Measurements from ENCODE around the gene ALDH3B2.
"Not testable (repeated sequence)": the region's sequence is repeated elsewhere in the genome, so short reads cannot be mapped to it uniquely, and the experiment has no call there.

ALDH3B2 gene

DNA sequence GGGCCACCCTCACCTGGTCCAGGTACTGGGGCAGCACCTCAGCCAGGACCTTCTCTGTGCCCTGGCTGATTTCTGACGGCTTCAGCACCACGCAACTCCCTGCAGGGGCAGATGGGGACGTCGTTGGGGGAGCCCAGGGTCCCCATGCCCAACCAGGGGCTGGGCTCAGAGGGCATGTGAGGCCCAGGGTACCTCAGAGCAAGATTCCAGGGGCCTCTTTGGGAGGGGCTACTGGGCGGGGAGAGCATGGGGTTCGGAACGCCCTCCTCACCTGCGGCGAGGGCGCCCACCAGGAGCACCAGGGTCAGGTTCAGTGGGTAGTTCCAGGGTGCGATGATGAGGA is 8.1 kb downstream of the ALDH3B2 start:
- H3K9me3 ChIP-seq (ENCODE audit: low read length): no peaks in the 10 kb centered on the region
- no peaks in the 10 kb centered on the region for H3K27me3 ChIP-seq (ENCODE audit: control insufficient read depth in 1 of 2, insufficient read depth in 2 of 2, low read length in 2 of 2)
- H3K9ac ChIP-seq (ENCODE audit: low read length): no peak overlapping the region
- H3K4me3 ChIP-seq (ENCODE audit: low read depth in 1 of 2, low read length in 2 of 2): no peak overlapping the region
- H3K27ac ChIP-seq (ENCODE audit: low read depth, low read length): no peak overlapping the region
- H3K4me1 ChIP-seq (ENCODE audit: insufficient read depth, low read length): no peaks in the 10 kb centered on the region
- H3K36me3 ChIP-seq (ENCODE audit: insufficient read depth, low read length): no peaks in the 10 kb centered on the region

DNA sequence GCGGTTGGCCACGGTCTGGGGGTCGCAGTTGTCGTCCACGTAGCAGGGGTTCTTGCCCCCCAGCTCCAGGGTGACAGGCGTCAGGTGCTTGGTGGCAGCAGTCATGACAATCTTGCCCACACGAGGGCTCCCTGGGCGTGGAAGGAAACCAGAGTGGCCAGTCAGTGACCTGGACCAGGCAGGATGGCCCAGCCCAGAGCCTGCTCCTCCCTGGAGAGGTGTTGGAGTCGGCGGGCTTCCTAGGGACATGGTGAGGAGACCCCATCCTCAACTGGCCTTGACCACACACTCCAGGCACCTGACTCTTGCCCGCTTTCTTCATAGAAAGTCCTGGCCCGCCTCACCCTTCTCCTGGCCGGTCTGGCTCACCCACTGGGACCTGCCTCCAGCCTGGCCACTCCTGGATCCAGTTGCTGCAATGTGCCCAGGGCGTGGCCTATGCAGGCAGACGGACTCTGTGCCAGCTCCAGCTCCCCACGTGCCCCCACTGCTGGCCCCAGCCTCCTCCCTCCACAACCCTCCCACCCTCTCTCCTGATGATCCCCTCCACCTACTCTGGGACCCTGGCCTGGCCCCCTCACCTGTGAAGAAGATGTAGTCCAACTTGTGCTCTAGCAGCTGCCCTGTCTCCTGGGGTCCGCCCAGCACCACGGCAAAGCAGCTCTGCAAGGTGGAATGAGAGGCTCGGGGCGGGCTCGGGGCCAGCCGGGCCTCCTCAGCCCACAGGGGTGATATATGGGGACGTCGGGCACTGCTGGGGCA is 8.7 kb downstream of the ALDH3B2 start:
- no peaks in the 10 kb centered on the region for H3K27me3 ChIP-seq (ENCODE audit: control insufficient read depth in 1 of 2, insufficient read depth in 2 of 2, low read length in 2 of 2)
- no peak overlapping the region for H3K27ac ChIP-seq (ENCODE audit: low read depth, low read length)
- no peaks in the 10 kb centered on the region for H3K9me3 ChIP-seq (ENCODE audit: low read length)
- no peak overlapping the region for H3K4me3 ChIP-seq (ENCODE audit: low read depth in 1 of 2, low read length in 2 of 2)
- no peaks in the 10 kb centered on the region for H3K4me1 ChIP-seq (ENCODE audit: insufficient read depth, low read length)
- no peak overlapping the region for H3K9ac ChIP-seq (ENCODE audit: low read length)
- no peaks in the 10 kb centered on the region for H3K36me3 ChIP-seq (ENCODE audit: insufficient read depth, low read length)

DNA sequence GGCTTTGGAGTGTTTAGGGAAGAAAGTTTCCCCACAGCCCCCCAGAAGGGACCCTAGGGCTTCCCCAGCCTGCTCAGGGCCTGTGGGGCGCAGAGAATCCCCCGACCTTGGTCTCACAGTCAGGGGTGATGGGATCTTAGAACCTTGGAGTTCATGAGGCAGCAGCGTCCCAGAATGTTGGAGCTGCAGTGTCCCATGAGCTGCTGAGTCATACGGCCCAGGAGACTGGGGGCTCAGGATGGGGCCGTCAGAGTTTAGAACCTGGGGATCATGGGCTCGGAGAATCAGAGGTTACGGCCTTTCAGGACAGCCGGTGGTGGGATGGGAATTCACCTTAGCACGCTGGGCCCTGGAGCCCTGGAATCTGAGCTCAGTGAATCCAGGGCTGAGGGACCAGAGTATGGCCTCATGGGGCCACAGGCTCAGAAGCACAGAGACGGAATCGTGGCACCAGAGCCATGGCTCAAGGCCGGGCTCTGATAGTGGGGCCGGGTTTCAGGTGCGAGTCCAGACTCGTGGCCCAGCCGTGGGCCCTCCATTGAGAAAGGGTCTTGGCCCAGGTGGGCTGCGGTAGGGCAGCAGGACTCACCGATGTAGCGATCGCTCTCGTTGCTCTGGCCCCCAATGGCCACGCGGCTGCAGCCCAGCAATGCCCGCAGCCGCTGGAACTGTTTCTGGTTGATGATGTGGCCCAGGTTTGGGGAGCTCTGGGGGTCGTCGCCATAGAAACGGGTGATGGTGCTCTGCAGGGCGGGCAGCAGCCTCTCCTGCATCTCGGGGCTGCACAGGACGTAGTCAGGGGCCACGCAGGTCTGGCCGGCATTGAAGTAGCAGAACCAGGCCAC is 9.5 kb downstream of the ALDH3B2 start:
- Histone ChIP-seq H3K4me3 (ENCODE audit: low read depth in 1 of 2, low read length in 2 of 2) (no peak overlapping the region), H3K9me3 (ENCODE audit: low read length) (no peaks in the 10 kb centered on the region), H3K4me1 (ENCODE audit: insufficient read depth, low read length) (no peaks in the 10 kb centered on the region), H3K36me3 (ENCODE audit: insufficient read depth, low read length) (no peaks in the 10 kb centered on the region), H3K9ac (ENCODE audit: low read length) (no peak overlapping the region), H3K27me3 (ENCODE audit: control insufficient read depth in 1 of 2, insufficient read depth in 2 of 2, low read length in 2 of 2) (no peaks in the 10 kb centered on the region), H3K27ac (ENCODE audit: low read depth, low read length) (no peak overlapping the region)

DNA sequence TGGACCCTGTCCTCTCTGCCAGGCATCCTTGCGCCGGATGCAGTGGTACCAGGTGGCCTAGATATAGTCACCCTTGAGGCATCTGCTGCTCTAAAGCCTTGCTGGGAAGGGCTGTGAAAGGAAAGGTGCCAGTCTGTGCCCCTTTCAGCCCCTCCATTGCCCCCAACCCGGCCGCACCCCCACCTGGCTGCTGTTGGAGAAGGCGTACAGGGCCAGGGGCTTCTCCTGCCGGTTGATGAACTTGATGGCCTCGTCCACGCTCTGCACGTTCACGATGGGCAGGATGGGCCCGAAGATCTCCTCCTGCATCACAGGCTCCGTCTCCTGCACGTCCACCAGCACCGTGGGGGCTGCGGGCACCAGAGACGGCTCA is 10.2 kb downstream of the ALDH3B2 start:
- no peak overlapping the region for H3K27ac ChIP-seq (ENCODE audit: low read depth, low read length)
- no peaks in the 10 kb centered on the region for H3K4me1 ChIP-seq (ENCODE audit: insufficient read depth, low read length)
- no peaks in the 10 kb centered on the region for H3K9me3 ChIP-seq (ENCODE audit: low read length)
- H3K4me3 ChIP-seq (ENCODE audit: low read depth in 1 of 2, low read length in 2 of 2): no peak overlapping the region
- no peak overlapping the region for H3K9ac ChIP-seq (ENCODE audit: low read length)
- H3K27me3 ChIP-seq (ENCODE audit: control insufficient read depth in 1 of 2, insufficient read depth in 2 of 2, low read length in 2 of 2): no peaks in the 10 kb centered on the region
- H3K36me3 ChIP-seq (ENCODE audit: insufficient read depth, low read length): no peaks in the 10 kb centered on the region

DNA sequence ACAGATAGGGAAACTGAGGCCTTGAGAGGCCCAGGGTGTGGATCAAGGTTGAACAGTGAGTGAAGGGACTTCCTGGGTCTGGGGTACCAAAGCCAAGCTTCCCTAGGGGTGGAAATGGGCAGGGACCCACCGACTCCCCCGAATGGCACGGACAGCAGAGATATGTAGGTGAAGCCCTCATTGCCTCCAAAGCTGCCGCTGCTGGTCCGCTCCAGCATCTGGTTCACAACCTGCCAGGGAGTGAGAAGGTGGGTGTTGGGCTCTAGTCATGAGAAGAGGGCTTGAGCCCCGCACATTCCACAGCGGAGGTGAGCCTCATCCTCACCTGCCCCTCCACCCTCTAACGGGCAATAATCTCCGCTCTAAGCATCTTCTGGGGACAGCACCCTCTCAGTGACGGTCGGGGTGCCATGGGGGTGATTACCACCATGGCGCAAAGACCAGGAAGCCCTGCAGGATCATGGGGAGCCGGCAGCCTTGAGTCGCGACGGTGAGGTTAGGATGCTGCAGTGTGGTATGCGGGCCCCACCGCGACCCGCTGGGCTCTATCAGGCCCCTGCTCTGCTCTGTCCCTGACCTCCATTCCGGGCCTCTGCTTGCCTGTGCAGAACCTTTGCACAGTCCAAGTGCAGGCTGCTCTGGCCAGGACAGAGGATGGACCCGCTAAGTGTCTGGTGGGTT is 10.8 kb downstream of the ALDH3B2 start:
- H3K36me3 ChIP-seq (ENCODE audit: insufficient read depth, low read length): no peaks in the 10 kb centered on the region
- H3K9ac ChIP-seq (ENCODE audit: low read length): no peak overlapping the region
- no peak overlapping the region for H3K4me3 ChIP-seq (ENCODE audit: low read depth in 1 of 2, low read length in 2 of 2)
- H3K9me3 ChIP-seq (ENCODE audit: low read length): no peaks in the 10 kb centered on the region
- H3K4me1 ChIP-seq (ENCODE audit: insufficient read depth, low read length): no peaks in the 10 kb centered on the region
- H3K27ac ChIP-seq (ENCODE audit: low read depth, low read length): no peak overlapping the region
- no peaks in the 10 kb centered on the region for H3K27me3 ChIP-seq (ENCODE audit: control insufficient read depth in 1 of 2, insufficient read depth in 2 of 2, low read length in 2 of 2)

DNA sequence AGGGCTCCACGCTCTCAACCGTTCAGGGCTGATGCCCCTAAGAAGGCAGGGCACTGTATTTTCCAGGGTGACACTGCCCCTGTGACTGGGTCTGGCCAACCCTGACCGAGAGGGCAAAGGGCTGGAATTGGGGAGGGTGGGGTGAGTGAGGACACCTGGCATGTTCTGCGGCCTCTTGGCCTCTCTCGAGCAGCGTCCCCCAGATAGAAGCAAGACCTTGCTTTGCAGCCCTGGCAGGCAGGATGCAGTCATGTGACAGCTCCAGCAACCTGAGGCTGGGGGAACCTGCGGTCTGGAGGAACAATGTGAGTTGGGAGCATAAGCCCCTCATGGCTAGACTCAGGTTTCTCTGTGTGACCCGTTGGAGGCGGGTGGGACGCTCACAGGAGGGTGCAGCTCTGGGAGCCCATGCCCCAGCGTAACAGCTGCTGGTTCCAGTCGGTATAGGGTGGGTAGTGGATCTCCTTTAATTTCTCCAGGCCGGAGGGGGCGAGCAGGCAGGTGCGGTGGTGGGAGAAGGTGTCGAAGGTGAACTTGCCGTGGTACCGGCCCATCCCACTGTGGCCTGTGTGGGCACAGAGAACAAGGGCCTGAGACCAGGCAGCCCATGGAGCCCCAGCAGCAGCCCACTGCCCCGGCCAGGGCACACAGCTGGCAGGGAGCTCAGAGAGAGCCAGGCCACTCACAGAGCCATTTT is 11.4 kb downstream of the ALDH3B2 start:
- no peak overlapping the region for H3K4me3 ChIP-seq (ENCODE audit: low read depth in 1 of 2, low read length in 2 of 2)
- H3K27me3 ChIP-seq (ENCODE audit: control insufficient read depth in 1 of 2, insufficient read depth in 2 of 2, low read length in 2 of 2): no peaks in the 10 kb centered on the region
- no peaks in the 10 kb centered on the region for H3K9me3 ChIP-seq (ENCODE audit: low read length)
- H3K9ac ChIP-seq (ENCODE audit: low read length): no peak overlapping the region
- H3K36me3 ChIP-seq (ENCODE audit: insufficient read depth, low read length): no peaks in the 10 kb centered on the region
- H3K27ac ChIP-seq (ENCODE audit: low read depth, low read length): no peak overlapping the region
- H3K4me1 ChIP-seq (ENCODE audit: insufficient read depth, low read length): no peaks in the 10 kb centered on the region

DNA sequence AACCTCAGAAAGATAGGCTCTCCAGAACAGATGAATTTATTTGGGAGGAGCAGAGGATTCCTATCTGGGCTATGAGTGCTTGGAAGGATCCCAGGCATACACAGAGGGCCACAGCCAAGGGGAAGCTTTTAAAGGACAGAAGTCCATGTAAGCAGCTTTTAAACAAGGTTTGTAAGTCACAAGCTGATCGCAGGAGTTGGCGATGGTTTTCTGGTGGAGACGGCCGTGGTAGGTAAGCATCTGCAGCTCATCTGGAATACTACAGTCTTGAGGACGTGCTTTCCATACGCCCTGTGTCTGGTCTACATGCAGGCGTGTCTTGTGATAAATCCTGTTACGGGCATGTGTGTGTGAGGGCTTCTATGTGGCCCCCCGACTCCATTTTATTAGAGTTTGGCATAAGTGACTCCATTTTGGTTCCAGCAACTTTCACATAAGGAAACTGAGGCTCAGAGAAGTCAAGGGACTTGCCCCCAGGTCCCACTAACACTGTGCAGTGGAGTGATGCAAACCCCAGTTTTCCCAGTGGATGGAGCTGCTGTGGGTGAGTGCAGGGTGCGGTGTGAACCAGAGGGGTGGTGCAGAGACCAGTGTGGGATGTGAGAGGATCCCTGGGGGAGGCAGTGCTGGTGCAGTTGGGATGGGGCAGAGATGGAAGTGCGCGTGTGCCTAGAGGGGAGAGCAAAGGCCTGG is 12.1 kb downstream of the ALDH3B2 start:
- Histone ChIP-seq H3K36me3 (ENCODE audit: insufficient read depth, low read length) (no peaks in the 10 kb centered on the region), H3K9me3 (ENCODE audit: low read length) (no peaks in the 10 kb centered on the region), H3K4me1 (ENCODE audit: insufficient read depth, low read length) (no peaks in the 10 kb centered on the region), H3K27me3 (ENCODE audit: control insufficient read depth in 1 of 2, insufficient read depth in 2 of 2, low read length in 2 of 2) (no peaks in the 10 kb centered on the region), H3K27ac (ENCODE audit: low read depth, low read length) (no peak overlapping the region), H3K9ac (ENCODE audit: low read length) (no peak overlapping the region), H3K4me3 (ENCODE audit: low read depth in 1 of 2, low read length in 2 of 2) (no peak overlapping the region)

DNA sequence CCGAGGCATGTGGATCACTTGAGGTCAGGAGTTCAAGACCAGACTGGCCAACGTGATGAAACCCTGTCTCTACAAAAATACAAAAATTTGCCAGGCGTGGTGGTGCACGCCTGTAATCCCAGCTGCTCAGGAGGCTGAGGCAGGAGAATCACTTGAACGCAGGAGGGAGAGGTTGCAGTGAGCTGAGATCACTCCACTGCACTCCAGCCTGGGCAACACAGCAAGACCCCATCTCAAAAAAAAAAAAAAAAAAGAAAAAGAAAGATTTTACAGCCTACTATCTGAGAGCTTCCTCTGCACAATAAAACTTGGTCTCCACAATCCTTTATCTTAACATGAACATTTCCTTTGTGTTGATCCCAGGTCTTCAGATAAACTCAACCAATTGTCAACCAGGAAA is 13.7 kb downstream of the ALDH3B2 start:
- not testable (repeated sequence) for H3K9me3 ChIP-seq (ENCODE audit: low read length); H3K27ac ChIP-seq (ENCODE audit: low read depth, low read length); H3K4me3 ChIP-seq (ENCODE audit: low read depth in 1 of 2, low read length in 2 of 2); H3K36me3 ChIP-seq (ENCODE audit: insufficient read depth, low read length); H3K4me1 ChIP-seq (ENCODE audit: insufficient read depth, low read length); H3K27me3 ChIP-seq (ENCODE audit: control insufficient read depth in 1 of 2, insufficient read depth in 2 of 2, low read length in 2 of 2); H3K9ac ChIP-seq (ENCODE audit: low read length)

DNA sequence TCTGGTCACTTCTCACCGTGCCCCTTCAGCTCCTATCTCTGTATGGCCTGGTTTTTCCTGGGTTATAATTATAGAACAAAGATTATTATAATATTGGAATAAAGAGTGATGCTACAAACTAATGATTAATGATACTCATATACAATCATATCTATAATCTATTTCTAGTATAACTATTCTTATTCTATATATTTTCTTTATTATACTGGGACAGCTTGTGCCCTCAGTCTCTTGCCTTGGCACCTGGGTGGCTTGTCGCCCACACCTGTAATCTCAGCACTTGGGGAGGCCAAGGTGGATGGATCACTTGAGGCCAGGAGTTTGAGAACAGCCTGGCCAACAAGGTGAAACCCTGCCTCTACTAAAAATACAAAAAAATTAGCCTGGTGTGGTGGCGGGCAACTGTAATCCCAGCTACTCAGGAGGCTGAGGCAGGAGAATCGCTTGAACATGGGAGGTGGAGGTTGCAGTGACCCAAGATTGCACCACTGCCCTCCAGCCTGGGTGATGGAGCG is 14.7 kb downstream of the ALDH3B2 start:
- not testable (repeated sequence) for H3K4me3 ChIP-seq (ENCODE audit: low read depth in 1 of 2, low read length in 2 of 2); H3K9ac ChIP-seq (ENCODE audit: low read length); H3K36me3 ChIP-seq (ENCODE audit: insufficient read depth, low read length); H3K27ac ChIP-seq (ENCODE audit: low read depth, low read length); H3K27me3 ChIP-seq (ENCODE audit: control insufficient read depth in 1 of 2, insufficient read depth in 2 of 2, low read length in 2 of 2); H3K9me3 ChIP-seq (ENCODE audit: low read length); H3K4me1 ChIP-seq (ENCODE audit: insufficient read depth, low read length)

DNA sequence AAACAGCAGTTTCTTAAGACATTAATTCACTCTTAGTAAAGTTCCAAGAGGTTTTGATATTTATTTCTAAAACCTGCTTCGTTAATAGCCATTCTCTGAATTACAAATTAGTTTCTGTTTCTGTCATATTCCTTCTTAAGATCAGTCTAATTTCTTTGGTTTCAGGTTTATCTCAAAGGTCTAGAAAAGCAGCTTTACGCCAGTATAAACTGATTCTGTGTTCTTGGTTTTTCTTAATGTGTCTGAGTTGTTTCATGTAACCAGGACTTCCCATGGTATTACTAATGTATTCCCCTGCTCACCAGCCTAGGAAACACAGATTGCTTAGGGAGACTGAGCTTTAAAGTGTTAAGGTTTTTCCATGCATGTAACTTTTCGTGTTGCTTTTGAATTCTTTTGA is 17.1 kb downstream of the ALDH3B2 start:
- Histone ChIP-seq H3K27ac (ENCODE audit: low read depth, low read length) (no peak overlapping the region), H3K9ac (ENCODE audit: low read length) (no peak overlapping the region), H3K9me3 (ENCODE audit: low read length) (no peaks in the 10 kb centered on the region), H3K4me3 (ENCODE audit: low read depth in 1 of 2, low read length in 2 of 2) (no peak overlapping the region), H3K27me3 (ENCODE audit: control insufficient read depth in 1 of 2, insufficient read depth in 2 of 2, low read length in 2 of 2) (no peaks in the 10 kb centered on the region), H3K4me1 (ENCODE audit: insufficient read depth, low read length) (no peaks in the 10 kb centered on the region), H3K36me3 (ENCODE audit: insufficient read depth, low read length) (no peaks in the 10 kb centered on the region)

All from muscle layer of colon (tissue), 2 donors.